Measurements from ENCODE around the gene CEP57. TPM values are rescaled to one million over a fixed set of nuclear protein-coding genes. Genes with fewer than 3 reads are reported as not detected.
A peak's percentile ranks its signal among the peaks of the same experiment; 100 is the strongest.

CEP57 gene
- total RNA-seq, 1 experiment from 2014 or later = 58.0 TPM

DNA sequence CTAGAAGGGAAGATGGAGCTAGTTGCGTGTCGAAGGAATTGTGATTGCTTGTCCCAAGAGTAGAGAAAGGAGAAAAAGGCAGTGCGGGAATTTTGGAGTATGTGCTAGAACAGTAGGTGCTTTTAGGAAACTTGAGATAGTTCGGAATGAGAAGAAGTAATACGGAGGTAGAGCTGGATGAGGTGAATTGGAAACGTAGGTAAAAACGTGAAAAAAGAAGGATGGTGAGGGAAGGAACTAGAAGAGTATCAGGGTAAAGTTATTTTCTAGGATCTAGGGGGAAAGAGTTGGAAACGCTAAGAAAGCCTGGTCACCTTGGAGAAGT, 1.4 kb downstream of the CEP57 start:
- no peak overlapping the region for H2BK15ac ChIP-seq (ENCODE audit: low read depth, low read length)
- H3K27me3 ChIP-seq (ENCODE audit: insufficient read depth, low read length) = no peaks in the 10 kb centered on the region
- H3K9me3 ChIP-seq (ENCODE audit: control insufficient read depth, low read depth, low read length) = no peaks in the 10 kb centered on the region
- H3K23ac ChIP-seq (ENCODE audit: insufficient read length, low read depth, low read length) = no peak overlapping the region
- no peak overlapping the region for H2AFZ ChIP-seq (ENCODE audit: low read length)
- H3T11ph ChIP-seq (ENCODE audit: low read length) = no peak overlapping the region
- no peak overlapping the region for H3K56ac ChIP-seq (ENCODE audit: insufficient read length, low read depth, low read length)
- peak overlapping the region; percentile 93 for H3K4me2 ChIP-seq (ENCODE audit: insufficient read depth, insufficient read length, low read length)
- H3K4ac ChIP-seq (ENCODE audit: low read depth, low read length) = no peak overlapping the region
- H2BK12ac ChIP-seq (ENCODE audit: insufficient read length, low read depth, low read length) = no peak overlapping the region
- peaks cover 6 to 22% (median 12%) of the 10 kb centered on the region in 3 experiments; a peak in 6 of 7 replicates for H3K36me3 Mint-ChIP-seq (ENCODE audit: insufficient read depth in 1 of 3, low read depth in 3 of 3)
- TF ChIP-seq, protein P1, sequence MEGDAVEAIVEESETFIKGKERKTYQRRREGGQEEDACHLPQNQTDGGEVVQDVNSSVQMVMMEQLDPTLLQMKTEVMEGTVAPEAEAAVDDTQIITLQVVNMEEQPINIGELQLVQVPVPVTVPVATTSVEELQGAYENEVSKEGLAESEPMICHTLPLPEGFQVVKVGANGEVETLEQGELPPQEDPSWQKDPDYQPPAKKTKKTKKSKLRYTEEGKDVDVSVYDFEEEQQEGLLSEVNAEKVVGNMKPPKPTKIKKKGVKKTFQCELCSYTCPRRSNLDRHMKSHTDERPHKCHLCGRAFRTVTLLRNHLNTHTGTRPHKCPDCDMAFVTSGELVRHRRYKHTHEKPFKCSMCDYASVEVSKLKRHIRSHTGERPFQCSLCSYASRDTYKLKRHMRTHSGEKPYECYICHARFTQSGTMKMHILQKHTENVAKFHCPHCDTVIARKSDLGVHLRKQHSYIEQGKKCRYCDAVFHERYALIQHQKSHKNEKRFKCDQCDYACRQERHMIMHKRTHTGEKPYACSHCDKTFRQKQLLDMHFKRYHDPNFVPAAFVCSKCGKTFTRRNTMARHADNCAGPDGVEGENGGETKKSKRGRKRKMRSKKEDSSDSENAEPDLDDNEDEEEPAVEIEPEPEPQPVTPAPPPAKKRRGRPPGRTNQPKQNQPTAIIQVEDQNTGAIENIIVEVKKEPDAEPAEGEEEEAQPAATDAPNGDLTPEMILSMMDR (conservative IDR thresholded peaks at IDR 0.05) = no peak
- H2BK120ac ChIP-seq (ENCODE audit: low read depth, low read length, poor library complexity, severe bottlenecking) = no peak overlapping the region
- H3K18ac ChIP-seq (ENCODE audit: insufficient read length, low read depth, low read length) = no peak overlapping the region
- H3K27ac ChIP-seq (ENCODE audit: insufficient read length, low read depth, low read length) = no peak overlapping the region
- no peaks in the 10 kb centered on the region for H3K79me1 ChIP-seq (ENCODE audit: insufficient read depth, low read depth, low read length, poor library complexity, severe bottlenecking)
- H3K9me3 Mint-ChIP-seq = no peaks in the 10 kb centered on the region
- no peak overlapping the region for H4K91ac ChIP-seq (ENCODE audit: insufficient read length, low read depth, low read length)
- H3K27me3 Mint-ChIP-seq (ENCODE audit: low read depth) = no peaks in the 10 kb centered on the region
- H2BK20ac ChIP-seq (ENCODE audit: low read depth, low read length, poor library complexity, severe bottlenecking) = no peak overlapping the region
- H3K4me3 Mint-ChIP-seq = peak overlapping the region; percentile 95 to 98
- peaks cover 22% of the 10 kb centered on the region; the same call in 1 of the 2 replicates for H3K79me2 ChIP-seq (ENCODE audit: insufficient read depth, low read length)
- 100% methylated on average over 4 of the region's 8 CpGs for WGBS (ENCODE audit: extremely low coverage, insufficient read length, low lambda C conversion rate)
- H3K9ac ChIP-seq (ENCODE audit: extremely low read depth, insufficient read length, low read length) = peak overlapping the region; percentile 98
- H3K4me1 ChIP-seq (ENCODE audit: insufficient read depth, low read length) = no peaks in the 10 kb centered on the region
- H4K5ac ChIP-seq (ENCODE audit: insufficient read length, low read depth, low read length) = no peak overlapping the region
- no peaks in the 10 kb centered on the region for H4K20me1 ChIP-seq (ENCODE audit: control insufficient read depth, insufficient read depth, insufficient read length)
- H3K23me2 ChIP-seq (ENCODE audit: insufficient read length, low read depth, low read length, poor library complexity, severe bottlenecking) = peaks cover 8% of the 10 kb centered on the region
- H3K4me1 Mint-ChIP-seq = peaks cover 36 to 40% of the 10 kb centered on the region in 2 experiments
- no peak overlapping the region for H4K8ac ChIP-seq (replicated peaks; ENCODE audit: insufficient read length, low read depth, low read length)
- no peak overlapping the region for H2AK5ac ChIP-seq (ENCODE audit: insufficient read length, low read length)
- H2BK5ac ChIP-seq (ENCODE audit: insufficient read length, low read length) = no peak overlapping the region
- no peak overlapping the region for H3K14ac ChIP-seq (ENCODE audit: insufficient read depth, low read length)
- DNase-seq = no peak
- H3K27ac Mint-ChIP-seq = peak overlapping the region in 2 of 3 experiments; percentile 27 to 69; a peak in 4 of 7 replicates

Data from H9 (cell line).